A673 (cell line): ENCODE measurements around the gene SHISAL1. TPM values are rescaled to one million over a fixed set of nuclear protein-coding genes. Genes with fewer than 3 reads are reported as not detected.

Experiments used
- BruUV-seq: library from RNA; stranded (reverse); fragments of 400-500 nt; replicated peaks from 2 replicates; lab custom pipeline; 2021; lab: Mats Ljungman, UMichigan
- CTCF ChIA-PET: fragments of 300-600 bp; sonication (Branson Sonifier 250); formaldehyde crosslinking; loops from one replicate; lab custom pipeline; 2022; ENCODE audit warnings: antibody characterized with exemption; lab: Charles Lee
- POLR2A ChIA-PET: fragments of 300-600 bp; sonication (Branson Sonifier 250); formaldehyde crosslinking; loops from one replicate; lab custom pipeline; 2022; ENCODE audit warnings: antibody characterized with exemption; ENCODE audit not compliant: low non-redundant PET; lab: Charles Lee
- DNase-seq: peaks from one replicate; pipeline ENCODE4 v3.0.0-alpha.2; 2015; ENCODE audit warnings: low spot score
- H3K27ac ChIP-seq: fragments of 200-600 bp; sonication (generic); 2 replicates; pipeline ENCODE4 v1.5.1; 2016; ENCODE audit warnings: mixed run types, low read depth, mild to moderate bottlenecking, mixed read lengths, antibody characterized with exemption, low read length; ENCODE audit not compliant: poor library complexity, severe bottlenecking
- H3K27me3 ChIP-seq: fragments of 200-600 bp; sonication (generic); replicated peaks from 2 replicates; pipeline ENCODE4 v1.6.1; 2017; ENCODE audit warnings: mixed run types, low read depth, mild to moderate bottlenecking, mixed read lengths, antibody characterized with exemption, low read length; ENCODE audit not compliant: insufficient read depth, poor library complexity
- H3K36me3 ChIP-seq: fragments of 200-600 bp; sonication (generic); 2 replicates; pipeline ENCODE4 v1.6.1; 2016; ENCODE audit warnings: mixed run types, mild to moderate bottlenecking, mixed read lengths, antibody characterized with exemption, low read length; ENCODE audit not compliant: insufficient read depth, poor library complexity, severe bottlenecking
- H3K4me1 ChIP-seq: fragments of 200-600 bp; sonication (generic); 2 replicates; pipeline ENCODE4 v1.6.1; 2017; ENCODE audit warnings: mixed run types, mild to moderate bottlenecking, mixed read lengths, antibody characterized with exemption, low read length; ENCODE audit not compliant: insufficient read depth, poor library complexity, severe bottlenecking
- H3K4me3 ChIP-seq: fragments of 200-600 bp; sonication (generic); 2 replicates; pipeline ENCODE4 v1.5.1; 2016; ENCODE audit warnings: low read depth, mixed run types, mild to moderate bottlenecking, mixed read lengths, low read length; ENCODE audit not compliant: poor library complexity, severe bottlenecking
- H3K9me3 ChIP-seq: fragments of 200-600 bp; sonication (generic); 2 replicates; pipeline ENCODE4 v1.6.1; 2016; ENCODE audit warnings: mixed run types, low read depth, mild to moderate bottlenecking, mixed read lengths, antibody characterized with exemption, low read length; ENCODE audit not compliant: poor library complexity, severe bottlenecking
- EZH2 ChIP-seq: fragments of 200-600 bp; sonication (generic); IDR thresholded peaks from 2 replicates; pipeline ENCODE4 v1.6.1; 2017; ENCODE audit warnings: borderline replicate concordance, low read depth, mild to moderate bottlenecking, mixed read lengths, antibody characterized with exemption, low read length; ENCODE audit not compliant: poor library complexity, severe bottlenecking
- intact Hi-C: fragments of 100-400 bp; cut with micrococcal nuclease; formaldehyde crosslinking; loops from one replicate; pipeline ENCODE4 v1.10.0; 2022; ENCODE audit not compliant: unreplicated experiment
- total RNA-seq: library from RNA; stranded (reverse); gene quantifications from 2 replicates; pipeline ENCODE4 v1.2.3, GENCODE V29; 2021
- TF ChIP-seq, protein P1 (sequence below): fragments of 300-800, 200-600 bp; sonication (generic); conservative IDR thresholded peaks from 2 replicates; pipeline ENCODE4 v1.5.1; 2017; ENCODE audit warnings: low read depth, mild to moderate bottlenecking, antibody characterized with exemption, low read length, moderate library complexity, mixed read lengths

Gene SHISAL1
- total RNA-seq, 1 experiment from 2014 or later = 1.8 TPM

DNA sequence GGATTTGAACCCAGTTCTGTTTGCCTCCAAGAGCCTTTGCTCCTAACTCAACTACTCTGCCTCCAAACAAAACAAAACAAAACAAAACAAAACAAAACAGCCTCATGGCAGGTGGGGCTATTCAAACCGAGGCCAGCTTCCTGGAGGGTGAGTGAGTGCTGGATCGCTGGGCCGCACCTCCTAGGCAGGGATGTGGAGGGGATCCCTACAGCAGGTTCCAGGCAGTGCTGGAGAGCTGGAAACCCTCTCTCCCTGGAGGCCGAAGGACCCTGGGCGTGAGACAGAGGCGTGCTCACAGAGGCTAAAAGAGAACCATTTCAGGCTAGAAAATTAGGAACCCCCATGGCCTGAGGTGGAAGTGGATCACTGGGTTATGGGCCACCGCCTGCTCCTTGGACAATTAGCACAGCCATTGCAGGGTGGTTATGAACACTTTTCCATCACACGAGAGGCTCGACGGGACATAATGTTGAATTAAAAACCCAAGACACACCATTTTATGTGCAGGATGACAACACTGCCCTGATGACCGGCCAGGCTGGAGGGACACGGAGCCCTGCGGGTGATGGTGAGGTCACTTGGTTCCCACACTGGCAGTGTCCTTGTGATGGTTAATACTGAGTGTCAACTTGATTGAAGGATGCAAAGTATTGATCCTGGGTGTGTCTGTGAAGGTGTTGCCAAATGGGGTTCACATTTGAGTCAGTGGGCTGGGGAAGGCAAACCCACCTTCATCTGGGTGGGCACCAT lies 35.2 kb downstream of the SHISAL1 start:
- TF ChIP-seq, protein P1, sequence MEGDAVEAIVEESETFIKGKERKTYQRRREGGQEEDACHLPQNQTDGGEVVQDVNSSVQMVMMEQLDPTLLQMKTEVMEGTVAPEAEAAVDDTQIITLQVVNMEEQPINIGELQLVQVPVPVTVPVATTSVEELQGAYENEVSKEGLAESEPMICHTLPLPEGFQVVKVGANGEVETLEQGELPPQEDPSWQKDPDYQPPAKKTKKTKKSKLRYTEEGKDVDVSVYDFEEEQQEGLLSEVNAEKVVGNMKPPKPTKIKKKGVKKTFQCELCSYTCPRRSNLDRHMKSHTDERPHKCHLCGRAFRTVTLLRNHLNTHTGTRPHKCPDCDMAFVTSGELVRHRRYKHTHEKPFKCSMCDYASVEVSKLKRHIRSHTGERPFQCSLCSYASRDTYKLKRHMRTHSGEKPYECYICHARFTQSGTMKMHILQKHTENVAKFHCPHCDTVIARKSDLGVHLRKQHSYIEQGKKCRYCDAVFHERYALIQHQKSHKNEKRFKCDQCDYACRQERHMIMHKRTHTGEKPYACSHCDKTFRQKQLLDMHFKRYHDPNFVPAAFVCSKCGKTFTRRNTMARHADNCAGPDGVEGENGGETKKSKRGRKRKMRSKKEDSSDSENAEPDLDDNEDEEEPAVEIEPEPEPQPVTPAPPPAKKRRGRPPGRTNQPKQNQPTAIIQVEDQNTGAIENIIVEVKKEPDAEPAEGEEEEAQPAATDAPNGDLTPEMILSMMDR = no peak
- no peak for TF ChIP-seq EZH2
- no peak overlapping the region for H3K4me3 ChIP-seq
- no peak overlapping the region for H3K27ac ChIP-seq
- no TSS peak for BruUV-seq
- intact Hi-C loops = no loop called here
- no peak for DNase-seq
- ChIA-PET POLR2A (no interaction called here), CTCF (no interaction called here)
- no peaks in the 10 kb centered on the region for H3K9me3 ChIP-seq
- no peaks in the 10 kb centered on the region for H3K27me3 ChIP-seq
- H3K36me3 ChIP-seq = no peaks in the 10 kb centered on the region
- H3K4me1 ChIP-seq = peaks cover 12% of the 10 kb centered on the region

DNA sequence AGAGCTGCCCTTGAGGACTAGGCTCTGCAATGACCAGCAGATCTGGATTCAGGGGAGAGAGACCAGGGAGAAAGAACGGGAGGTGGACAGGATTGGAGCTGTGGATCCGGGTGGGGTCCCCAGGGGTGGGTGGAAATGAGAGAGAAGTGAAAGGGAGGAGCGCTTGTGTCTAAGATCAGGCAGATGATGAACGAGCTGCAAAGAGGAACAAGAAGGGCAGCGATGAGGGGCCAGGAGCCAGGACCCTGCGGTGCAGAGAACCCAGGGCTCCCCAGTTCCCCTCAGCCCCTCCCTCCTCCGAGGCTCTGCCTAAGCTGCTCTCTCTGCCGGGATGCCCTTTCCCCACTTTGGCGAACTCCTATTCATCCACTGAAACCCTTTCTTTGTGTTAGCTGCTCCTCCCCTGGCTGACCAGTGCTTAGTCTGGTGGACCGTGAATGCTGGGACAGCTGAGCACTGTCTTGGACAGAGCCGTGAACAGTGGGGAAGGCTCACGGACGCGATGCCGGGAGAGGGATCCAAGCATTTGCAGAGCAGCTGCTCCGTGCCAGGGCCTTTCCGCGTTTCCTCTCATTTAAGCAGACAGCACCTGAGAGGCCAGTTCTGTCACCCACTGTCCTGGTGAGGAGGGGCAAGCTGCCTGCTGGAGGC lies 35.9 kb downstream of the SHISAL1 start:
- Histone ChIP-seq H3K27ac (no peak overlapping the region), H3K4me3 (no peak overlapping the region), H3K9me3 (no peaks in the 10 kb centered on the region), H3K27me3 (no peaks in the 10 kb centered on the region), H3K4me1 (peaks cover 4% of the 10 kb centered on the region), H3K36me3 (no peaks in the 10 kb centered on the region)
- DNase-seq = no peak
- ChIA-PET POLR2A (no interaction called here), CTCF (no interaction called here)
- no TSS peak for BruUV-seq
- no peak for TF ChIP-seq EZH2
- TF ChIP-seq, protein P1 = no peak
- intact Hi-C loops = no loop called here

DNA sequence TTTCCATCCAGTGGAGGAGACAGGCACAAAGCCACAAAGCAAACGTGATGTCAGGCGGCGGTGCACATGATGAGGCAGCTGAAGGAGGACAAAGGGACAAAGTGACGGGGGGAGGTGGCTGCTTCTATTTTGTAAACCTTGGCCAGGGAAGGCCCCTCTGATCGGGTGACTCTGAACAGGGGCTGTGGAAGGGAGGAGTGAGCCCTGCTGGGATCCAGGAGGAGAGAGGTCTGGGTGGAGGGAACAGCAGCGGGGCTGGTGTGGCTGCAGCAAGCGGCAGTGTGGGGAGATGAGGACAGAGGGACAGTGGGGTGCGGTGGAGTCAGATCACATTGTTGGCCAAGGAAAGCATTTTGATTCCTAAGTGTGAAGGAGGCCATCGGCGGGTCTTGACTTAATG lies 36.7 kb downstream of the SHISAL1 start:
- Histone ChIP-seq H3K36me3 (no peaks in the 10 kb centered on the region), H3K27ac (no peak overlapping the region), H3K27me3 (no peaks in the 10 kb centered on the region), H3K4me1 (no peaks in the 10 kb centered on the region), H3K4me3 (no peak overlapping the region), H3K9me3 (no peaks in the 10 kb centered on the region)
- intact Hi-C loops = no loop called here
- CTCF ChIA-PET = no interaction called here
- no peak for DNase-seq
- TF ChIP-seq, protein P1 = no peak
- no peak for TF ChIP-seq EZH2
- no TSS peak for BruUV-seq
- POLR2A ChIA-PET = no interaction called here
